Measurements from ENCODE around the gene ANO2. TPM values are rescaled to one million over a fixed set of nuclear protein-coding genes. Genes with fewer than 3 reads are reported as not detected.

Gene ANO2
- polyA plus RNA-seq, 1 donor from 2014 or later, result 1.8 TPM

- TF ChIP-seq TAF1 (IDR thresholded peaks at IDR 0.05; ENCODE audit: low read depth), result no peak
- no peak for TF ChIP-seq EP300 (conservative IDR thresholded peaks at IDR 0.05; ENCODE audit: poor library complexity, severe bottlenecking)
- no peak for TF ChIP-seq MXI1 (conservative IDR thresholded peaks at IDR 0.05; ENCODE audit: poor library complexity, severe bottlenecking)
- TF ChIP-seq REST (IDR thresholded peaks at IDR 0.05; ENCODE audit: borderline replicate concordance), result no peak
- no peak for TF ChIP-seq CTCF (IDR thresholded peaks at IDR 0.05; ENCODE audit: poor library complexity, severe bottlenecking)
- no peak for TF ChIP-seq SMC3 (conservative IDR thresholded peaks at IDR 0.05; ENCODE audit: poor library complexity)
- no peak for TF ChIP-seq RAD21 (conservative IDR thresholded peaks at IDR 0.05)
- TF ChIP-seq POLR2AphosphoS5 (IDR thresholded peaks at IDR 0.05), result no peak
- TF ChIP-seq EZH2 (IDR thresholded peaks at IDR 0.05; ENCODE audit: borderline replicate concordance, insufficient read depth, low read length, poor library complexity, severe bottlenecking), result no peak
Observed at GRCh38 chr12:5590316-5590715, 354.7 kb downstream of the ANO2 start.

GRCh38 chr12:5589054-5589453 lies 356.0 kb downstream of the ANO2 start:
- H3K9me3 ChIP-seq (ENCODE audit: low read length), result no peaks in the 10 kb centered on the region
- H3K36me3 ChIP-seq (ENCODE audit: insufficient read depth, low read length), result no peaks in the 10 kb centered on the region
- H3K9me2 ChIP-seq (ENCODE audit: insufficient read depth, low read length), result no peaks in the 10 kb centered on the region
- H3K4me3 ChIP-seq (ENCODE audit: low read length), result no peak overlapping the region
- H4K20me1 ChIP-seq (ENCODE audit: insufficient read depth), result no peaks in the 10 kb centered on the region
- H2AFZ ChIP-seq (ENCODE audit: low read depth, low read length), result no peak overlapping the region
- TF ChIP-seq MXI1 (conservative IDR thresholded peaks at IDR 0.05; ENCODE audit: poor library complexity, severe bottlenecking) (no peak), EP300 (conservative IDR thresholded peaks at IDR 0.05; ENCODE audit: poor library complexity, severe bottlenecking) (no peak), EZH2 (IDR thresholded peaks at IDR 0.05; ENCODE audit: borderline replicate concordance, insufficient read depth, low read length, poor library complexity, severe bottlenecking) (no peak), RAD21 (conservative IDR thresholded peaks at IDR 0.05) (no peak), REST (IDR thresholded peaks at IDR 0.05; ENCODE audit: borderline replicate concordance) (no peak), TAF1 (IDR thresholded peaks at IDR 0.05; ENCODE audit: low read depth) (no peak), CTCF (IDR thresholded peaks at IDR 0.05; ENCODE audit: poor library complexity, severe bottlenecking) (no peak), POLR2AphosphoS5 (IDR thresholded peaks at IDR 0.05) (no peak), SMC3 (conservative IDR thresholded peaks at IDR 0.05; ENCODE audit: poor library complexity) (no peak)
- no peaks in the 10 kb centered on the region for H3K79me2 ChIP-seq (replicated peaks; ENCODE audit: insufficient read depth, low read length)
- no peaks in the 10 kb centered on the region for H3F3A ChIP-seq (ENCODE audit: insufficient read depth, low read length, poor library complexity, severe bottlenecking)
- no peak overlapping the region for H3K4me2 ChIP-seq (ENCODE audit: low read length)
- no peaks in the 10 kb centered on the region for H3K27me3 ChIP-seq (ENCODE audit: insufficient read depth, low read depth, low read length)
- no peak overlapping the region for H3K9ac ChIP-seq (ENCODE audit: low read length)
- no peak overlapping the region for H3K27ac ChIP-seq (ENCODE audit: low read length)

More at GRCh38 chr12:5590316-5590715, 354.7 kb downstream of the ANO2 start:
- no peaks in the 10 kb centered on the region for H3K9me2 ChIP-seq (ENCODE audit: insufficient read depth, low read length)
- H4K20me1 ChIP-seq (ENCODE audit: insufficient read depth), result no peaks in the 10 kb centered on the region
- no peak overlapping the region for H3K4me2 ChIP-seq (ENCODE audit: low read length)
- no peaks in the 10 kb centered on the region for H3K27me3 ChIP-seq (ENCODE audit: insufficient read depth, low read depth, low read length)
- no peak overlapping the region for H3K9ac ChIP-seq (ENCODE audit: low read length)
- no peaks in the 10 kb centered on the region for H3K79me2 ChIP-seq (replicated peaks; ENCODE audit: insufficient read depth, low read length)
- no peaks in the 10 kb centered on the region for H3K9me3 ChIP-seq (ENCODE audit: low read length)
- no peak overlapping the region for H2AFZ ChIP-seq (ENCODE audit: low read depth, low read length)
- H3K27ac ChIP-seq (ENCODE audit: low read length), result no peak overlapping the region
- no peaks in the 10 kb centered on the region for H3F3A ChIP-seq (ENCODE audit: insufficient read depth, low read length, poor library complexity, severe bottlenecking)
- H3K4me3 ChIP-seq (ENCODE audit: low read length), result no peak overlapping the region
- H3K36me3 ChIP-seq (ENCODE audit: insufficient read depth, low read length), result no peaks in the 10 kb centered on the region

Data from neural cell (in vitro differentiated cells).